A673 (cell line): ENCODE measurements around the gene TTLL12.

Experiments used
- CTCF ChIP-seq: fragments of 300-800, 200-600 bp; sonication (generic); conservative IDR thresholded peaks from 2 replicates; pipeline ENCODE4 v1.5.1; 2017; ENCODE audit warnings: low read depth, mild to moderate bottlenecking, antibody characterized with exemption, low read length, moderate library complexity, mixed read lengths
- EZH2 ChIP-seq: fragments of 200-600 bp; sonication (generic); IDR thresholded peaks from 2 replicates; pipeline ENCODE4 v1.6.1; 2017; ENCODE audit warnings: borderline replicate concordance, low read depth, mild to moderate bottlenecking, mixed read lengths, antibody characterized with exemption, low read length; ENCODE audit not compliant: poor library complexity, severe bottlenecking

- TF ChIP-seq CTCF (no peak), EZH2 (no peak)
These were observed 25.6 kb upstream of the TTLL12 start for GRCh38 chr22:43212434-43212952.
